Right renal pelvis (tissue), 4 donors: ENCODE measurements around the gene CTU2. TPM values are rescaled to one million over a fixed set of nuclear protein-coding genes. Genes with fewer than 3 reads are reported as not detected.

ENCODE experiments used
- DNase-seq, 4 donors: peaks; one replicate each; pipeline ENCODE4 v3.0.0-alpha.2; 2013; ENCODE audit warnings: low read depth in 4 of 4, low spot score in 3 of 4, missing footprints in 1 of 4
- polyA plus RNA-seq, 4 donors: library from polyadenylated mRNA; unstranded; fragments of 120-200 nt; gene quantifications; one replicate each; pipeline ENCODE4 v1.2.1, GENCODE V29; 2013; ENCODE audit not compliant: insufficient read length in 4 of 4

CTU2 gene
- polyA plus RNA-seq, 4 donors = 10.3 to 17.9 (median 10.8) TPM

DNA sequence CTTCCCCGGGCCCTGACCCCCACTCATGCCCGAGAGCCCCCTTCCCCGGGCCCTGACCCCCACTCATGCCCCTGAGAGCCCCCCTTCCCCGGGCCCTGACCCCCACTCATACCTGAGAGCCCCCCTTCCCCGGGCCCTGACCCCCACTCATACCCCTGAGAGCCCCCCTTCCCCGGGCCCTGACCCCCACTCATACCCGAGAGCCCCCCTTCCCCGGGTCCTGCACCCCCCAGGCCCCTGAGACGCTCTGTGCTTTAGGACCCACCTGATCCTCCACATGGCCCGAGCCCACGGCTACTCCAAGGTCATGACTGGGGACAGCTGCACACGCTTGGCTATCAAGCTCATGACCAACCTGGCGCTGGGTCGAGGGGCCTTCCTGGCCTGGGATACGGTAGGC is 6.8 kb downstream of the CTU2 start:
- DNase-seq = no peak

DNA sequence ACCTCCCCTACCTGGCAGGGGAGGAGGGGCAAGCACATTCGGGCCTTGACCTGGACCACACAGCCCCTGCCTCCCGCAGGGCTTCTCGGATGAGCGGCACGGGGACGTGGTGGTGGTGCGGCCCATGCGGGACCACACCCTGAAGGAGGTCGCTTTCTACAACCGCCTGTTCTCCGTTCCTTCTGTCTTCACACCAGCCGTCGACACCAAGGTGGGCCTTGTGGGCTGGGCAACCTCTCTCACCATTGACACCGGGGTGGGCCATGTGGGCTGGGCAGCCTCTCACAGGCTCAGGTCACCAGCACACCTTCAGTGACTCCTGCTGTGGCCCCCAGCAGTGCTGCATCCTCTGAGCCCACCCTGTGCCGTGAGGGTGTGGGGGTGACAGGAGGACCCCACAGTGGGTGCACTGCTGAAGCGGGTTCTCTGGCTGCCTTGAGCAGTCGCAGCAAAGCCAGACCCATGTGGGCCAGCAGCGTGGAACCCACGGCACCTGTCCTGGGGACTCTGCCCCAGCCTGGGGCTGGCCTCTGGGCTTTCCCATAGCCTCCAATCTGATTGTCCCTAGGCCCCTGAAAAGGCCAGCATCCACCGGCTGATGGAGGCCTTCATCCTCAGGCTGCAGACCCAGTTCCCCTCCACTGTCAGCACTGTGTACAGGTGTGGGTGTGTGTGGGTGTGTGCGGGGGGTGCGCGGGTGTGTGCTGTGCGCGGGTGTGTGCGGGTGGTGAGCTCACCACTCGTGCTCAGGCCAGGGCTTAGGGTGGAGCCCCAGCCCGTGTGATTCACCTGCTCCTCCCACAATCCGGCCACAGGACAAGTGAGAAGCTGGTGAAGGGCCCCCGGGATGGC is 7.5 kb downstream of the CTU2 start:
- no peak for DNase-seq

DNA sequence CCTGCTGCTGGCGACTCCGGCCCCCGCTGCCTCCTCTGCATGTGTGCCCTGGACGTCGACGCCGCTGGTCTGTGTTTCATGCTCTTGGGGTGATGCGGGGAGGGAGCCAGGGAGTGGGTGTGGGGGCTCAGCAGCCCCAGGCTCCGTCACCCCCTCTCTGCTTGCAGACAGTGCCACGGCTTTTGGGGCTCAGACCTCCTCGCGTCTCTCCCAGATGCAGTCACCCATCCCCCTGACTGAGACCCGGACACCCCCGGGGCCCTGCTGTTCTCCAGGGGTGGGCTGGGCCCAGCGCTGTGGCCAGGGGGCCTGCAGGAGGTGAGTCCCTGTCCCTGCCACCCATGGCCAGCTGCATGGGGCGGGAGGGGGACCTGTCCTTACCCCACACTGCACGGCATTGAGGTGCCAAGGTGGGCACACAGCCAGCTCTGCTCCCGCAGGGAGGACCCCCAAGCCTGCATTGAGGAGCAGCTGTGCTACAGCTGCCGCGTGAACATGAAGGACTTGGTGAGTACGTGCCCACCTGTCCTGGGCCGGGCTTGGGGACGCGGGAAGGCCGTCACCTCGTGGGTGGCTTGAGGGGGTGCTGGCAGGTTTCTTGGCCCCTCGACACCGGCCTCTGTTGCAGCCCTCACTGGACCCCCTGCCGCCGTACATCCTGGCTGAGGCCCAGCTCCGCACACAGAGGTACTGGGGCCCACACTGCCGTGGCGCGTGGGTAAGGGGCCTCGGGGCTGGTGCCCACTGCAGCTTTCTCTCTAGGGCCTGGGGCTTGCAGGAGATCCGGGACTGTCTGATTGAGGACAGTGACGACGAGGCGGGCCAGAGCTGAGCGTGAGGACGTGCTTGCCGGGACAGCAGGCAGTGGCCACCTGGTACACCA is 8.4 kb downstream of the CTU2 start:
- DNase-seq = no peak

DNA sequence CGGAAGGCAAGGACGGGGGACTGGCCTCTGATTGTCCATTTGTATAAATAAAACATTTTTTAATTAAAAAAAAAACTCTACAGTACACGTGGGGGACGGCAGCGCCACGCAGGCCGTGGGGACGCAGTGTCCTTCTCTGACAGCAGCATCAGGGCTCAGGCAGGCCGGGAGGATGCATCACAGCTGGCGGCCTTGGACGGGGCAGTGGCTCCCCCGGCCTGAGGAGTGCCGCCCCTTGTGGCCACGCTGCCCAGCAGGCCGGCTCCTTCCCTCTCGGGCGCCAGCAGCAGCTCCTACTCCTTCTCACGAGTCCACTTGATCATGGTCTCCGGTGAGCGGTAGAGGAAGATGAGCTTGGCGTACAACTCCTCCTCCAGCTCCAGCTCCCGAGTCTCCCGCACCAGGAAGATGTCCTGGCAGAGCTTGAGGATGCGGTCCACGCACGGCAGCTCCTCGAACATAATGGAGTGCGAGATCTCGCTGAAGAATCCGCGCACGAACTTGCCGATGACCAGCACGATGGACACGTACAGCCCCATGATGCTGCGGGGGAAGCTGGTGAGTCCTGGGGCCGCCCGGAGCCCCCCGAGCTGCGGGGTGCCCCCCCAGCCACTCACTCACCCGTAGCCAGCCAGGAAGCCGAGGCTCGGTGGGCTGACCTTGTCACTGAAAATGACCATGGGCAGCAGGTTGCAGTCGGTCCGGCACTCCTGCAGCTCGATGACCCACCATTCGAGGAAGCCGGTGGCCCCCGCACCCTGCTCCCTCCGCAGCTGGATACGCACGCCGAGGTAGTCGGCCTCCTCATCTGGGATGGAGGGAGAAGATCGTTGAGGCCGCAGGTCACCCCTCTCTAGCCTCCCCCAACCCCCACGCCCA is 9.2 kb downstream of the CTU2 start:
- DNase-seq = no peak

- no peak for DNase-seq
These were observed 9.9 kb downstream of the CTU2 start for GRCh38 chr16:88716201-88716600.

- DNase-seq = no peak
These were observed 10.3 kb downstream of the CTU2 start for GRCh38 chr16:88716601-88717001.

GRCh38 chr16:88718178-88718577 is 11.9 kb downstream of the CTU2 start:
- no peak for DNase-seq

DNA sequence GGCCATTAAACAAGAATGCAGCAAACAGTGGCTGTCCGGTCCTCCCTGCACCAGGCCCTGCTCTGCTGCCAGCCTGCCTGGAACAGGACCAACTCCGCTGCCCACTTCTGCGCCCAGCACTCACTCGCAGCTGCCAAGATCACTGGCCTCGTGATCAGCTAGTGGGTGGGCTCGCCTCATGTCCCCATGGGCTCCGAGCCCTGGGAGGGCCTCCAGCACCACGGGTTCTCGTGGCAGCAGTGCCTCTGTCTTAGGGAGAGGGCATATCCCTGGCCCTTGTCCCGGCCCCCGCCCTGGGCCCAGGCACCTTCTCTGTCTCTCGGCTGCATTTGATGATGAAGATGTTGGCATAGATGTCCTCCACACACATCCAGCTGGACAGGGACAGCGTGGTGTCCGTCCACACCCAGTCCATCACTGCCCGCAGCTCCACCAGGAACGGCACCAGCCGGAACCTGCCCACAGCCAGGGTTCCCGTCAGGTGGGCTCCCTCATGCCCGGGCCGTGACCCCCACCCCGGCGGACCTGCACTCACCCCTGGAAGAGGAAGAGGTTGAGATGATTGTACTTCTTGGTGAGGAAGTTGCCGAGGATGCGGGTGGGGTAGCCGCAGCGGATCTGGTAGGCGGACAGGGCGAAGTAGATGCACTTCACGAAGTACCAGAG is 13.1 kb downstream of the CTU2 start:
- no peak for DNase-seq

DNA sequence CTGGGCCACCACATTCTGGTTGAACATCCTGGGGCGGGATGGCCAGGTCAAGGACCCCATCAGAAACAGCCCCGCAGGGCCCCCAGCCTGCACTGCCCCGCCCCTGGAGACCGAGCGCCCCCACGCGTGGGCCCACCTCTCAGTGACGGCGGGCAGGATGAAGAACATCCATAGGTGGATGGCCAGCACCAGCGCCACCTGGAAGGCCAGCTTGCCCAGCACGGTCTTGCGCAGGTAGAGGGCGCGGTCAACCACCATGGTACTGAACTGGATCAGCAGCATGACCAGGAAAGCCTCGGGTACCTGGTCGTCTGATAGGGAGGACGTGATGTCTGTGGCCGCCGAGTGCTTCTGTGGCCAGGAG is 13.6 kb downstream of the CTU2 start:
- DNase-seq = no peak

DNA sequence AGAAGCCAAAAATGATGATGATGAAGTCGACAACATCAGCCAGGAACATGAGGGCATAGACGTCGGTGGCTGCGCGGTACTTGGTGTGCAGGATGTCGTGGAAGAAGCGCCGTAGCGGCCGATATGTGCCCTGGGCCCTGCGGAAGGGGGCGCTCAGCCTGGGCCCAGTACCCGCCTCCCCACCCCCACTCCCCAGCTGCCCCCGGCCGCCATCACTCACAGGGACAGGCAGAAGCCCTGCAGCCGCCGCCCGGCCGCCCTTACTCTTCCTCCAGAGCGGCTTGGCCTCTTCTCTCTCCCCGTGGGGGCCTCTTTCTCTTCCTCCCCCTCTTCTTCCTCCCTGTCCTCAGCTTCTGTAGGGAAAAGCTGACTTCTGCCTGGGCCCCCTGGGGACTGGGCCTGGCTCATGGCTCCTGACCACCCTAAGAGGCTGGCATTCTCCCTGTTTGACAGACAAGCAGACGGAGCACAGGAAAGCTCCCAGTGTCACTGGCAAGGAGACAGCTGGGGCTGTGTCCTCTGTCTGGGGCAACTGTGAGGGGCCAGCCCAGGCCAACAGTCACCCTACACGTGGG is 14.2 kb downstream of the CTU2 start:
- no peak for DNase-seq

- no peak for DNase-seq
These were observed 14.9 kb downstream of the CTU2 start for GRCh38 chr16:88721236-88721635.

DNA sequence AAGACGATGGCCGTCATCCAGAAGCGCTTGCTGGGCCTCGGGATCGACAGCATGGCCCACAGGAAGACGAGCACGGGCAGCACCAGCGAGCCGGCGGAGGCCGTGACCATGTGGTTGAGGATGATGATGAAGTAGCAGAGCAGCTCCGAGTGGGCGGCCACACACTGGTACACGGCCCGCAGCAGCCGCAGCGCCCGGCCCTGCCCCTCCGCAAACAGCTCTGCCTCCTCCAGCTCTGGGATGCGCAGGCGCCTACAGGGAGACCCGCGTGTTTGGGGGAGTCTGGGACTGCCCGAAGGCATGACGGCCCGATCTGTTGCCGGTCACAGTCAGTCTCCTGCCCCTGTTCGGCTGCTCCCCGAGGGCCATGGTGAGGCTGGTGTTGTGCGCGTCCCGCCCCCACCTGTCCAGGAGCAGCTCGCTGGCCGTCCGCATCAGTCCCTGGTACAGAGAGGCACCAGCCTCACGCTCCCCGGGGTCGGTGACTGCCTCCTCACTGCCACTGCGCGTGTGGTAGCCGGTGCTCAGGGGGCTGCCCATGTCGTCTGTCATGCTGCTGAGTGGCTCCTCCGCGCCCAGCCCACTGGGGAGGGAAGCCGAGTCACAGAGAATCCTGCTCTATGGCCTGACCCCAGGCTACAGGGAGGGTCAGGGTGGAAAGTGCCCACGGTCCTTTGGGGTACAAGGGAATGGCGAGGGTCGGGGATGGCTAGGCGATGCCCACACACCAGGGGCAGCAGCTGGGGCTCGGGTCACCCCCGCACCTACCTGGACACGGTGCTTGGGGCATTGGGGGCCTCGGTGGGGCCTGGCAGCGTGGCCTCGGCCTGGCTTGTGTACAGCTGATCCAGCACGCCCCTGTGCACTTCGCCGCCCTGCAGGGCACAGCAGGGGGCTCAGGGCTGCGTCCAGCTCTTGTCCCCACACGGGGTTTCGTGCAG is 15.8 kb downstream of the CTU2 start:
- no peak for DNase-seq

DNA sequence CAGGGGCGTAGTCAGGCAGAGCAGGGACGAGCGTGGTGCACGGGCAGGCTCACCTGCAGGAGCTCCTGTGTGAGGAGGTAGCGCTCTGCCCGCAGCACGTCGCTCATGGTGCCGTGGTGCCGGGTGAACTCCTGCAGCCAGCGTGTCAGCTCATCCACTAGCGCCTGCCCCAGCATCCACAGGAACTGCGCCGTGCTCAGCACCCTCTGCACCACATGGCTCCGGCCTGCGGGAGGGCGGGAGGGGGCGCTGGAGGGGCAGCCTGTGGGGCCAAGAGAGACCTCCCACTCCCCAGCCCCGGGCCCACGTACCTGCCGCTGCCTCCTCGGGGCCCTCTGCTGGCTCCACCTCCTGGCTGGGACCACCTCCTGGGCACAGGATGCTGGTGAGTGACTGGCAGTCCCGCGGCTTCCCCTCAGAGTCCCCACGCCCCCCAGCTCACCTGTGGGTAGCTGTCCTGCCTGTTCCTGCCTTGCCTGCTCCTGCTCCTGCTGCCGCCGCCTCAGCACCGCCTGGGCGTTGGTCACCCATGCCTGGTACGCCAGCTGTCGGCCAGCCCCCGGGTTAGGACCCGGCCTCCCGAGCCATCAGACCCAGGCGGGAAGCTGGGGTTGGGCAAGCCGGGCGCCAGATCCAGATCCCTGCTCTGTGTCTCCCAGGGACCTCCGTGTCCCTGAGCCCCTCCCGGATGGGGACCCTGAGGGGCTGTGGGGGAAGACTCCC is 16.6 kb downstream of the CTU2 start:
- no peak for DNase-seq

GRCh38 chr16:88723507-88723887 is 17.2 kb downstream of the CTU2 start:
- DNase-seq = no peak

DNA sequence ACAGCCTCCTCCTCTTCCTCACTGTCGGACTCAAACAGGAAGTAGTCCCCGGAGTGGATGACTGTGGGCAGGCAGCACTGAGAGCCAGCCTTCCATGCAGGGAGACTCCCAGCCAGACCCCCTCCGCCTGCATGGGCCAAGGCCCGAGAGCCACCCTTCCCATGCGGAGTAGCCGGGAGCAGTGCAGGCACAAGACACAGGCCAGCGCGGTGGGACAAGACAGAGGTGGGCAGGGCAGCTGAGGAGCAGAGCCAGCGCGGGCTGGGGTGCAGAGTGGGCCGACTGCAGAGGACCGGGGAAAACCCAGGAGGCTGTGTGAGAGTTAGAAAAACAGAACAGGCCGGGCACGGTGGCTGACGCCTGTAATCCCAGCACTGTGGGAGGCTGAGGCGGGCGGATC is 17.6 kb downstream of the CTU2 start:
- DNase-seq = no peak

GRCh38 chr16:88724855-88725555 is 18.7 kb downstream of the CTU2 start:
- no peak for DNase-seq

- DNase-seq = no peak
These were observed 19.5 kb downstream of the CTU2 start for GRCh38 chr16:88725609-88726407.
